Activated T-cell treated with anti-CD3 and anti-CD28 coated beads, Interleukin-2, amount 50 U/mL, for 24 hours (primary cell): ENCODE measurements around the gene PFAS.
"Not testable (repeated sequence)": the region's sequence is repeated elsewhere in the genome, so short reads cannot be mapped to it uniquely, and the experiment has no call there.

Experiments used
- DNase-seq: peaks from one replicate; pipeline ENCODE4 v3.0.0-alpha.2; 2020
- H3K27ac Mint-ChIP-seq: 2 replicates; pipeline ENCODE4 v1.8.0; 2020; ENCODE audit warnings: mild to moderate bottlenecking, mixed read lengths
- H3K27me3 Mint-ChIP-seq: 2 replicates; pipeline ENCODE4 v1.8.0; 2020; ENCODE audit warnings: mixed read lengths
- H3K36me3 Mint-ChIP-seq: 2 replicates; pipeline ENCODE4 v1.8.0; 2020; ENCODE audit warnings: low read depth, mixed read lengths
- H3K4me1 Mint-ChIP-seq: 2 replicates; pipeline ENCODE4 v1.8.0; 2020; ENCODE audit warnings: low read depth, mixed read lengths
- H3K4me3 Mint-ChIP-seq: 2 replicates; pipeline ENCODE4 v1.8.0; 2020; ENCODE audit warnings: mild to moderate bottlenecking, moderate library complexity, mixed read lengths
- H3K9me3 Mint-ChIP-seq: 2 replicates; pipeline ENCODE4 v1.8.0; 2020; ENCODE audit warnings: mixed read lengths

Gene PFAS

GRCh38 chr17:8248751-8249607, at the start of gene PFAS:
Gene PFAS (plus strand): TSS chr17:8249289. CDS start chr17:8253938, 4,649 bp downstream.
- Mint-ChIP-seq H3K9me3 (no peaks in the 10 kb centered on the region), H3K4me1 (peaks cover 40% of the 10 kb centered on the region), H3K4me3 (peak within 1 kb of the TSS; percentile 99), H3K27me3 (no peaks in the 10 kb centered on the region), H3K27ac (peak within 1 kb of the TSS; percentile 100), H3K36me3 (peaks cover 69% of the 10 kb centered on the region)
- peak; percentile 98 for DNase-seq

GRCh38 chr17:8204761-8205555, 44.1 kb upstream of the PFAS start:
- Mint-ChIP-seq H3K9me3 (no peaks in the 10 kb centered on the region), H3K36me3 (peaks cover 76% of the 10 kb centered on the region), H3K27ac (no peak overlapping the region), H3K4me1 (peaks cover 19% of the 10 kb centered on the region), H3K27me3 (no peaks in the 10 kb centered on the region), H3K4me3 (no peak overlapping the region)
- DNase-seq = no peak

- peak overlapping the region; percentile 40 for H3K27ac Mint-ChIP-seq
Measured at GRCh38 chr17:8206536-8206935, 42.6 kb upstream of the PFAS start.

GRCh38 chr17:8209907-8210760, 39.0 kb upstream of the PFAS start, which contains the start of gene AURKB:
Gene AURKB (minus strand): TSS chr17:8210575. CDS start chr17:8210224, 351 bp downstream.
- peaks cover 48% of the 10 kb centered on the region for H3K36me3 Mint-ChIP-seq
- DNase-seq = peak; percentile 88
- peak within 1 kb of the TSS; percentile 95 for H3K4me3 Mint-ChIP-seq
- H3K27ac Mint-ChIP-seq = peak within 1 kb of the TSS; percentile 95
- no peaks in the 10 kb centered on the region for H3K27me3 Mint-ChIP-seq
- H3K9me3 Mint-ChIP-seq = no peaks in the 10 kb centered on the region
- peaks cover 24% of the 10 kb centered on the region for H3K4me1 Mint-ChIP-seq

More at GRCh38 chr17:8206536-8206935, 42.6 kb upstream of the PFAS start:
- peaks cover 25% of the 10 kb centered on the region for H3K4me1 Mint-ChIP-seq
- no peaks in the 10 kb centered on the region for H3K27me3 Mint-ChIP-seq
- H3K36me3 Mint-ChIP-seq = peaks cover 73% of the 10 kb centered on the region
- H3K9me3 Mint-ChIP-seq = no peaks in the 10 kb centered on the region
- no peak overlapping the region for H3K4me3 Mint-ChIP-seq
- no peak for DNase-seq

- H3K4me3 Mint-ChIP-seq = peak overlapping the region; percentile 95
Measured at GRCh38 chr17:8210761-8211458, 38.2 kb upstream of the PFAS start.

GRCh38 chr17:8212312-8213180, 36.5 kb upstream of the PFAS start:
- no peak for DNase-seq
- peaks cover 19% of the 10 kb centered on the region for H3K4me1 Mint-ChIP-seq

More at GRCh38 chr17:8210761-8211458, 38.2 kb upstream of the PFAS start:
- Mint-ChIP-seq H3K27me3 (no peaks in the 10 kb centered on the region), H3K27ac (peak overlapping the region; percentile 95), H3K4me1 (peaks cover 24% of the 10 kb centered on the region), H3K36me3 (peaks cover 40% of the 10 kb centered on the region), H3K9me3 (no peaks in the 10 kb centered on the region)
- peak; percentile 58 for DNase-seq

GRCh38 chr17:8214000-8214399, 35.1 kb upstream of the PFAS start:
- H3K36me3 Mint-ChIP-seq = peaks cover 14% of the 10 kb centered on the region
- not testable (repeated sequence) for H3K27me3 Mint-ChIP-seq, H3K9me3 Mint-ChIP-seq, DNase-seq, H3K4me3 Mint-ChIP-seq, H3K27ac Mint-ChIP-seq
- peaks cover 14% of the 10 kb centered on the region for H3K4me1 Mint-ChIP-seq

More at GRCh38 chr17:8212312-8213180, 36.5 kb upstream of the PFAS start:
- no peak overlapping the region for H3K4me3 Mint-ChIP-seq
- H3K36me3 Mint-ChIP-seq = peaks cover 24% of the 10 kb centered on the region
- no peaks in the 10 kb centered on the region for H3K27me3 Mint-ChIP-seq
- no peak overlapping the region for H3K27ac Mint-ChIP-seq
- H3K9me3 Mint-ChIP-seq = no peaks in the 10 kb centered on the region

GRCh38 chr17:8220783-8221662, 28.1 kb upstream of the PFAS start:
- Mint-ChIP-seq H3K36me3 (peaks cover 11% of the 10 kb centered on the region), H3K4me1 (peaks cover 49% of the 10 kb centered on the region), H3K4me3 (peak overlapping the region; percentile 95), H3K27ac (peak overlapping the region; percentile 99), H3K9me3 (no peaks in the 10 kb centered on the region), H3K27me3 (no peaks in the 10 kb centered on the region)
- DNase-seq = peak; percentile 98

- H3K4me3 Mint-ChIP-seq = peak overlapping the region; percentile 95
- peaks cover 19% of the 10 kb centered on the region for H3K36me3 Mint-ChIP-seq
- peak overlapping the region; percentile 99 for H3K27ac Mint-ChIP-seq
- H3K9me3 Mint-ChIP-seq = no peaks in the 10 kb centered on the region
- peaks cover 56% of the 10 kb centered on the region for H3K4me1 Mint-ChIP-seq
- DNase-seq = peak; percentile 93
- no peaks in the 10 kb centered on the region for H3K27me3 Mint-ChIP-seq
Measured at GRCh38 chr17:8221663-8222379, 27.3 kb upstream of the PFAS start.

GRCh38 chr17:8222380-8222629, 26.8 kb upstream of the PFAS start:
- Mint-ChIP-seq H3K4me1 (peaks cover 61% of the 10 kb centered on the region), H3K36me3 (peaks cover 23% of the 10 kb centered on the region), H3K4me3 (peak overlapping the region; percentile 95), H3K27ac (peak overlapping the region; percentile 99), H3K27me3 (no peaks in the 10 kb centered on the region), H3K9me3 (no peaks in the 10 kb centered on the region)
- no peak for DNase-seq

- Mint-ChIP-seq H3K36me3 (peaks cover 28% of the 10 kb centered on the region), H3K9me3 (no peaks in the 10 kb centered on the region), H3K27ac (peak overlapping the region; percentile 99), H3K4me3 (peak overlapping the region; percentile 95), H3K4me1 (peaks cover 65% of the 10 kb centered on the region), H3K27me3 (no peaks in the 10 kb centered on the region)
- peak; percentile 97 for DNase-seq
Measured at GRCh38 chr17:8222630-8223355, 26.3 kb upstream of the PFAS start.
